HepG2 (cell line): ENCODE measurements around the gene SH2D7. TPM values are rescaled to one million over a fixed set of nuclear protein-coding genes. Genes with fewer than 3 reads are reported as not detected.
A peak's percentile ranks its signal among the peaks of the same experiment; 100 is the strongest.

Experiments used
- CERS6 ChIP-seq: sonication (generic); formaldehyde crosslinking; IDR thresholded peaks from 2 replicates; pipeline ENCODE4 v1.5.0; 2020; ENCODE audit warnings: missing genetic modification reagents
- EEA1 ChIP-seq: sonication (generic); formaldehyde crosslinking; IDR thresholded peaks from 2 replicates; pipeline ENCODE4 v1.5.1; 2020; ENCODE audit warnings: mild to moderate bottlenecking, missing genetic modification reagents, borderline replicate concordance
- EHMT2 ChIP-seq: fragments of 200-600 bp; sonication (generic); IDR thresholded peaks from 2 replicates; pipeline ENCODE4 v1.7.0; 2017; ENCODE audit warnings: antibody characterized with exemption, low read depth, low read length, borderline replicate concordance
- HNRNPUL1 ChIP-seq: fragments of 200-400 bp; formaldehyde crosslinking; IDR thresholded peaks from 2 replicates; pipeline ENCODE4 v1.6.1; 2017; ENCODE audit warnings: low read depth, mild to moderate bottlenecking, low read length, moderate library complexity
- JUND ChIP-seq: sonication (generic); formaldehyde crosslinking; IDR thresholded peaks from 2 replicates; pipeline ENCODE4 v1.8.0; 2022; ENCODE audit warnings: mild to moderate bottlenecking, missing genetic modification reagents
- KMT2B ChIP-seq: IDR thresholded peaks from 2 replicates; pipeline ENCODE4 v1.6.1; 2016; ENCODE audit warnings: missing genetic modification reagents, missing compliant biosample characterization
- NFYB ChIP-seq: sonication (generic); formaldehyde crosslinking; IDR thresholded peaks from 2 replicates; pipeline ENCODE4 v1.4.0; 2020; ENCODE audit warnings: missing genetic modification reagents
- SKI ChIP-seq: fragments of 450-650 bp; IDR thresholded peaks from one replicate; pipeline ENCODE4 v1.6.1; 2018; ENCODE audit warnings: mild to moderate bottlenecking; ENCODE audit not compliant: partially characterized antibody
- THAP8 ChIP-seq: sonication (generic); formaldehyde crosslinking; IDR thresholded peaks from 2 replicates; pipeline ENCODE4 v1.5.1; 2020; ENCODE audit warnings: missing genetic modification reagents, mild to moderate bottlenecking, borderline replicate concordance
- THAP9 ChIP-seq: sonication (generic); formaldehyde crosslinking; IDR thresholded peaks from 2 replicates; pipeline ENCODE4; 2020; ENCODE audit warnings: missing genetic modification reagents, mild to moderate bottlenecking, borderline replicate concordance
- TSC22D2 ChIP-seq: sonication (generic); formaldehyde crosslinking; IDR thresholded peaks from 2 replicates; pipeline ENCODE4 v1.5.1; 2020; ENCODE audit warnings: missing genetic modification reagents, mild to moderate bottlenecking, borderline replicate concordance
- ZBTB39 ChIP-seq: sonication (generic); formaldehyde crosslinking; IDR thresholded peaks from 2 replicates; pipeline ENCODE4 v1.5.0; 2020; ENCODE audit warnings: missing genetic modification reagents
- ZNF253 ChIP-seq: sonication (generic); formaldehyde crosslinking; IDR thresholded peaks from 2 replicates; pipeline ENCODE4 v1.8.0; 2022; ENCODE audit warnings: mild to moderate bottlenecking, missing genetic modification reagents, borderline replicate concordance
- ZNF34 ChIP-seq: sonication (generic); formaldehyde crosslinking; IDR thresholded peaks from 2 replicates; pipeline ENCODE4 v1.4.0; 2020; ENCODE audit warnings: mild to moderate bottlenecking, missing genetic modification reagents, borderline replicate concordance
- ZNF354B ChIP-seq: sonication (generic); formaldehyde crosslinking; IDR thresholded peaks from 2 replicates; pipeline ENCODE4 v1.8.0; 2022; ENCODE audit warnings: mild to moderate bottlenecking, missing genetic modification reagents
- ZNF543 ChIP-seq: sonication (generic); formaldehyde crosslinking; IDR thresholded peaks from 2 replicates; pipeline ENCODE4 v1.4.0; 2020; ENCODE audit warnings: mild to moderate bottlenecking, missing genetic modification reagents
- ZNF572 ChIP-seq: sonication (generic); formaldehyde crosslinking; IDR thresholded peaks from 2 replicates; pipeline ENCODE4 v1.5.1; 2020; ENCODE audit warnings: mild to moderate bottlenecking, missing genetic modification reagents
- ZNF687 ChIP-seq: sonication (generic); formaldehyde crosslinking; IDR thresholded peaks from 2 replicates; pipeline ENCODE4 v1.5.1; 2020; ENCODE audit warnings: mild to moderate bottlenecking, missing genetic modification reagents, moderate library complexity
- polyA plus RNA-seq, 8 experiments: library from polyadenylated mRNA; depleted of rRNA in 3 of 8; stranded (reverse) in 7 of 8; unstranded in 1 of 8; fragments of >200 nt; fragmentation: Illumina TruSeq in 4 of 8; extraction: Trizol in 4 of 8; gene quantifications; 2 replicates each; pipeline versions ENCODE4 v1.2.1 to v1.2.3, GENCODE V29; 2011 to 2016; ENCODE audit warnings: low read depth in 4 of 8, missing spikeins in 1 of 8, mixed read lengths in 1 of 8; ENCODE audit not compliant: insufficient read depth in 1 of 8
- total RNA-seq, 5 experiments: library from RNA; depleted of rRNA; stranded (reverse); fragments of >200 nt; fragmentation: Illumina TruSeq; extraction: Trizol; gene quantifications; 2 replicates each; pipeline ENCODE4 v1.2.3, GENCODE V29; 2016; ENCODE audit warnings: low read depth in 1 of 5

The SH2D7 gene
- total and polyA plus RNA-seq, 2 of the 13 experiments (the other 11 are each of a cell fraction or from before 2014, with no cell fraction given) = not detected

- no peak for TF ChIP-seq EEA1 (CRISPR knock-in tag)
- TF ChIP-seq NFYB (CRISPR knock-in tag) = no peak
- TF ChIP-seq ZNF253 (CRISPR knock-in tag) = no peak
- TF ChIP-seq EHMT2 = no peak
- TF ChIP-seq ZNF354B (CRISPR knock-in tag) = no peak
- TF ChIP-seq ZNF543 (CRISPR knock-in tag) = no peak
- no peak for TF ChIP-seq KMT2B (CRISPR knock-in tag)
- TF ChIP-seq ZNF572 (CRISPR knock-in tag) = no peak
- TF ChIP-seq THAP8 (CRISPR knock-in tag) = no peak
- no peak for TF ChIP-seq THAP9 (CRISPR knock-in tag)
- no peak for TF ChIP-seq HNRNPUL1
- TF ChIP-seq ZNF687 = peak; percentile 44
- TF ChIP-seq SKI = no peak
- no peak for TF ChIP-seq ZBTB39
- TF ChIP-seq ZNF34 (CRISPR knock-in tag) = no peak
- TF ChIP-seq TSC22D2 (CRISPR knock-in tag) = 0 out of 2 replicates have a peak, but pooled peaks have one; percentile 72
- TF ChIP-seq JUND (CRISPR knock-in tag) = no peak
- TF ChIP-seq CERS6 (CRISPR knock-in tag) = no peak
These were observed 16.1 kb downstream of the SH2D7 start (continued) for GRCh38 chr15:78108300-78109084.
